ENCODE results near the gene BACH2. TPM values are rescaled to one million over a fixed set of nuclear protein-coding genes. Genes with fewer than 3 reads are reported as not detected.

Gene BACH2
- total and polyA plus RNA-seq, 9 of the 15 experiments (the other 6 are each of a cell fraction or from before 2014, with no cell fraction given) = 0.06 to 3.1 (median 0.59) TPM

- no peak for TF ChIP-seq PHF8 (IDR thresholded peaks at IDR 0.05; ENCODE audit: borderline replicate concordance, low read length)
- TF ChIP-seq IRF1 (CRISPR knock-in tag; IDR thresholded peaks at IDR 0.05; ENCODE audit: borderline replicate concordance) = no peak
- no peak for TF ChIP-seq LEF1 (IDR thresholded peaks at IDR 0.05)
Observed at GRCh38 chr6:90154755-90155470, 141.7 kb downstream of the BACH2 start (continued).

- Histone ChIP-seq H3K79me2 (ENCODE audit: control insufficient read depth, insufficient read depth, low read length) (no peaks in the 10 kb centered on the region), H3K27ac (ENCODE audit: extremely low read depth, low read depth, low read length) (no peak overlapping the region), H3K4me1 (replicated peaks in 1 of 2; ENCODE audit: control insufficient read depth in 2 of 2, insufficient read depth in 2 of 2, low read length in 2 of 2) (no peaks in the 10 kb centered on the region), H3K9ac (ENCODE audit: insufficient read depth in 1 of 2, low read depth in 2 of 2, low read length in 2 of 2) (no peak overlapping the region), H3K9me1 (ENCODE audit: control insufficient read depth, insufficient read depth, low read length) (no peaks in the 10 kb centered on the region), H2AFZ (ENCODE audit: low read depth, low read length) (no peak overlapping the region), H3K36me3 (ENCODE audit: control insufficient read depth, insufficient read depth, low read length) (no peaks in the 10 kb centered on the region), H3K4me2 (ENCODE audit: insufficient read depth, low read length) (no peak overlapping the region), H4K20me1 (replicated peaks; ENCODE audit: control insufficient read depth, insufficient read depth, low read length) (no peaks in the 10 kb centered on the region), H3K4me3 (no peak overlapping the region), H3K27me3 (ENCODE audit: control insufficient read depth in 2 of 2, insufficient read depth in 2 of 2, low read length in 2 of 2) (0 out of 5 replicates have a peak, but pooled peaks cover 0 to 8% of the 10 kb centered on the region in 2 experiments), H3K9me3 (replicated peaks; ENCODE audit: control insufficient read depth, insufficient read depth, low read depth, low read length) (no peaks in the 10 kb centered on the region)
- intact Hi-C loops (cut with micrococcal nuclease) (no loop called here), in situ Hi-C loops (cut with MboI) (no loop called here)
- FAIRE-seq (no peak), ATAC-seq (no peak), DNase-seq (ENCODE audit: extremely low read depth in 1 of 4, low spot score in 3 of 4) (no peak)
- no TSS peak for BruUV-seq (replicated peaks)
- WGBS (ENCODE audit: insufficient coverage, low coverage, missing lambda C conversion rate) = 3% methylated on average over 4 of the region's 4 CpGs
- CTCF ChIA-PET (ENCODE audit: low intra/inter-chr PET ratio) = no interaction called here
- TF ChIP-seq ZBTB40 (IDR thresholded peaks at IDR 0.05) = no peak
- TF ChIP-seq ZBTB40 (CRISPR knock-in tag; IDR thresholded peaks at IDR 0.05) = no peak
- no peak for TF ChIP-seq FIP1L1 (IDR thresholded peaks at IDR 0.05; ENCODE audit: low read depth, low read length, poor library complexity, severe bottlenecking)
- 0 out of 2 replicates have a peak, but pooled peaks have one; percentile 15 for TF ChIP-seq ZNF316 (IDR thresholded peaks at IDR 0.05)
- POLR2A ChIA-PET = no interaction called here
Observed at GRCh38 chr6:90151576-90152422, 144.8 kb downstream of the BACH2 start.

All from K562 (cell line).